Testis (tissue), 5 donors: ENCODE data around the gene DEDD. TPM values are rescaled to one million over a fixed set of nuclear protein-coding genes. Genes with fewer than 3 reads are reported as not detected.

Experiments
- DNase-seq: peaks from one replicate; pipeline ENCODE4 v3.0.0-alpha.2; 2019
- H3K27ac ChIP-seq, 2 donors: fragments of 200-600 bp; sonication (generic); one replicate each; pipeline ENCODE4 v1.5.1; 2019
- H3K27me3 ChIP-seq: fragments of 200-600 bp; sonication (generic); one replicate; pipeline ENCODE4 v1.5.1; 2019
- H3K36me3 ChIP-seq: fragments of 200-600 bp; sonication (generic); one replicate; pipeline ENCODE4 v1.5.1; 2017; ENCODE audit warnings: low read depth; ENCODE audit errors: missing control alignments
- H3K4me1 ChIP-seq: fragments of 200-600 bp; sonication (generic); one replicate; pipeline ENCODE4 v1.5.1; 2019
- H3K4me3 ChIP-seq, 2 donors: fragments of 200-600 bp; sonication (generic); one replicate each; pipeline ENCODE4 v1.5.1; 2017 to 2019
- H3K9me3 ChIP-seq: fragments of 200-600 bp; sonication (generic); one replicate; pipeline ENCODE4 v1.5.1; 2017
- CTCF ChIP-seq, 3 experiments: fragments of 450-650 bp in 2 of 3; fragments of 200-600 bp in 1 of 3; sonication (generic) in 1 of 3; IDR thresholded peaks; one replicate each; pipeline ENCODE4 v1.5.1; 2016 to 2019; ENCODE audit warnings: antibody characterized with exemption in 3 of 3, mild to moderate bottlenecking in 2 of 3, moderate library complexity in 1 of 3
- POLR2A ChIP-seq: fragments of 450-650 bp; IDR thresholded peaks from one replicate; pipeline ENCODE4 v1.6.1; 2017; ENCODE audit warnings: antibody characterized with exemption, mild to moderate bottlenecking, moderate library complexity
- WGBS, 2 donors: methylation state at CpG; one replicate each; pipeline ENCODE4 v1.1.5; 2018; 5-methylcytosine and 5-hydroxymethylcytosine counted together
- intact Hi-C: fragments of 100-400 bp; cut with DNase I; formaldehyde crosslinking; loops from one replicate; pipeline ENCODE4 v1.15.1; 2023; ENCODE audit warnings: low total_unique reads
- long read RNA-seq, 2 donors: transcript quantifications; one replicate each; lab custom pipeline, GENCODE V29; 2026
- polyA plus RNA-seq: library from polyadenylated mRNA; stranded (reverse); fragments of 350-450 nt; fragmentation: Illumina TruSeq; extraction: RNeasy Lipid Tissue Mini Kit (QIAGEN cat#74804); gene quantifications from one replicate; pipeline ENCODE4 v1.2.3, GENCODE V29; 2014; ENCODE audit warnings: low read depth, low replicate concordance; ENCODE audit not compliant: insufficient read depth
- total RNA-seq, 2 donors: library from RNA; depleted of rRNA; stranded (reverse); fragments of >200 nt; gene quantifications; one replicate each; pipeline ENCODE4 v1.2.3, GENCODE V29; 2016

Gene DEDD
- total RNA-seq (10 to 100 TPM; 53.8 to 54.0 TPM), polyA plus RNA-seq (92.7 TPM)
- long read RNA-seq, donor 1, transcript DEDD-202 (6 exons, 2,345 nt), result major isoform, 10 of 14 reads
- long read RNA-seq, donor 1, partial matches to known transcripts, result 0 of 14 reads
- long read RNA-seq, donor 1, other reads (novel, unspliced or antisense), result 0 of 14 reads
- long read RNA-seq, donor 2, partial matches to known transcripts, result 0 of 6 reads
- long read RNA-seq, donor 2, other reads (novel, unspliced or antisense), result 0 of 6 reads

GRCh38 chr1:161132410-161133219, at the start of gene DEDD:
TSS of gene DEDD (minus strand) at chr1:161132667. CDS start at chr1:161124462, 8,205 bp downstream.
- no peak for TF ChIP-seq CTCF (IDR thresholded peaks at IDR 0.05)
- TF ChIP-seq POLR2A, result no peak
- no peaks in the 10 kb centered on the region for H3K9me3 ChIP-seq
- intact Hi-C loops, result no loop called here

GRCh38 chr1:161182214-161182613, 49.7 kb upstream of the DEDD start:
- intact Hi-C loops, result no loop called here
- H3K27ac ChIP-seq, result no peak overlapping the region
- no peaks in the 10 kb centered on the region for H3K27me3 ChIP-seq
- H3K4me3 ChIP-seq, result no peak overlapping the region
- DNase-seq, result no peak
- WGBS, 2 donors, result 95 to 100% methylated on average over 1 of the region's 1 CpG
- no peaks in the 10 kb centered on the region for H3K4me1 ChIP-seq
- H3K36me3 ChIP-seq, result no peaks in the 10 kb centered on the region
- TF ChIP-seq POLR2A (no peak), CTCF (IDR thresholded peaks at IDR 0.05) (no peak)
- H3K9me3 ChIP-seq, result no peaks in the 10 kb centered on the region

More at GRCh38 chr1:161132410-161133219, at the start of gene DEDD:
- no peaks in the 10 kb centered on the region for H3K27me3 ChIP-seq
- peak within 1 kb of the TSS; percentile 88 to 98 for H3K27ac ChIP-seq
- peak; percentile 96 for DNase-seq
- H3K4me1 ChIP-seq, result peaks cover 20% of the 10 kb centered on the region
- H3K36me3 ChIP-seq, result no peaks in the 10 kb centered on the region
- 0 to 1% methylated on average over 31 to 51 of the region's 68 CpGs for whole genome bisulfite sequencing, 2 donors
- peak within 1 kb of the TSS; percentile 85 to 89 for H3K4me3 ChIP-seq

- peak in 1 of 3 experiments; percentile 7 for TF ChIP-seq CTCF (IDR thresholded peaks at IDR 0.05)
- no peak for TF ChIP-seq POLR2A
- Histone ChIP-seq H3K27ac (no peak overlapping the region), H3K36me3 (no peaks in the 10 kb centered on the region), H3K9me3 (no peaks in the 10 kb centered on the region), H3K27me3 (no peaks in the 10 kb centered on the region), H3K4me3 (no peak overlapping the region), H3K4me1 (peaks cover 10% of the 10 kb centered on the region)
- intact Hi-C loops, result no loop called here
- WGBS, 2 donors, result 84 to 89% methylated on average over 1 of the region's 1 CpG
- no peak for DNase-seq
Observed at GRCh38 chr1:161180639-161181038, 48.2 kb upstream of the DEDD start.

- intact Hi-C loops, result no loop called here
Observed at GRCh38 chr1:161179698-161180097, 47.2 kb upstream of the DEDD start.

More at GRCh38 chr1:161179698-161180097, 47.2 kb upstream of the DEDD start:
- no peaks in the 10 kb centered on the region for H3K9me3 ChIP-seq
- TF ChIP-seq POLR2A, result no peak
- no peak for TF ChIP-seq CTCF (IDR thresholded peaks at IDR 0.05)
- peaks cover 10% of the 10 kb centered on the region for H3K4me1 ChIP-seq
- H3K27me3 ChIP-seq, result no peaks in the 10 kb centered on the region
- H3K27ac ChIP-seq, result no peak overlapping the region
- no peak for DNase-seq
- H3K4me3 ChIP-seq, result no peak overlapping the region
- no peaks in the 10 kb centered on the region for H3K36me3 ChIP-seq
- 91 to 94% methylated on average over 3 of the region's 3 CpGs for WGBS, 2 donors
